Skeletal muscle tissue (tissue), 4 donors: ENCODE data around the gene WDR49. TPM values are rescaled to one million over a fixed set of nuclear protein-coding genes. Genes with fewer than 3 reads are reported as not detected.

Experiments
- H3K27ac ChIP-seq: one replicate; pipeline ENCODE4 v1.7.0; 2013; ENCODE audit warnings: mild to moderate bottlenecking, low read depth, low read length, inconsistent platforms
- H3K27me3 ChIP-seq, 3 donors: one replicate each; pipeline ENCODE4 v1.7.0; 2013; ENCODE audit warnings: low read length in 3 of 3; ENCODE audit not compliant: control insufficient read depth in 3 of 3, insufficient read depth in 3 of 3
- H3K36me3 ChIP-seq, 3 donors: one replicate each; pipeline ENCODE4 v1.7.0; 2013; ENCODE audit warnings: low read length in 3 of 3; ENCODE audit not compliant: control insufficient read depth in 3 of 3, insufficient read depth in 3 of 3
- H3K4me1 ChIP-seq, 3 donors: one replicate each; pipeline ENCODE4 v1.7.0; 2013; ENCODE audit warnings: low read length in 3 of 3, mild to moderate bottlenecking in 3 of 3; ENCODE audit not compliant: control insufficient read depth in 3 of 3, insufficient read depth in 3 of 3
- H3K4me3 ChIP-seq, 3 donors: one replicate each; pipeline ENCODE4 v1.7.0; 2013; ENCODE audit warnings: low read length in 3 of 3
- H3K9ac ChIP-seq, 3 donors: one replicate each; pipeline ENCODE4 v1.7.0; 2013; ENCODE audit warnings: low read length in 3 of 3, mild to moderate bottlenecking in 3 of 3, moderate library complexity in 2 of 3, low read depth in 1 of 3
- H3K9me3 ChIP-seq, 3 donors: one replicate each; pipeline ENCODE4 v1.7.0; 2013; ENCODE audit warnings: low read length in 3 of 3; ENCODE audit not compliant: control insufficient read depth in 3 of 3
- total RNA-seq: library from RNA; depleted of rRNA; stranded (reverse); fragments of >200 nt; gene quantifications from one replicate; pipeline ENCODE4 v1.2.3, GENCODE V29; 2014
- donor health status: Osteomylitis.

Gene WDR49
- total RNA-seq, 1 donor from 2014 or later = 5.7 TPM

GRCh38 chr3:167507954-167508353 lies 145.8 kb downstream of the WDR49 start:
- no peaks in the 10 kb centered on the region for H3K9me3 ChIP-seq
- no peaks in the 10 kb centered on the region for H3K36me3 ChIP-seq
- H3K4me1 ChIP-seq = no peaks in the 10 kb centered on the region
- no peak overlapping the region for H3K27ac ChIP-seq
- H3K27me3 ChIP-seq = no peaks in the 10 kb centered on the region
- no peak overlapping the region for H3K9ac ChIP-seq
- no peak overlapping the region for H3K4me3 ChIP-seq

- Histone ChIP-seq H3K27me3 (no peaks in the 10 kb centered on the region), H3K4me1 (no peaks in the 10 kb centered on the region), H3K36me3 (no peaks in the 10 kb centered on the region), H3K9ac (no peak overlapping the region), H3K27ac (no peak overlapping the region), H3K4me3 (no peak overlapping the region), H3K9me3 (no peaks in the 10 kb centered on the region)
Measured at GRCh38 chr3:167502401-167502800, 151.3 kb downstream of the WDR49 start.

GRCh38 chr3:167501941-167502340 lies 151.8 kb downstream of the WDR49 start:
- Histone ChIP-seq H3K27me3 (no peaks in the 10 kb centered on the region), H3K27ac (no peak overlapping the region), H3K9ac (no peak overlapping the region), H3K4me1 (no peaks in the 10 kb centered on the region), H3K9me3 (no peaks in the 10 kb centered on the region), H3K4me3 (no peak overlapping the region), H3K36me3 (no peaks in the 10 kb centered on the region)

GRCh38 chr3:167497903-167498302 lies 155.8 kb downstream of the WDR49 start:
- no peaks in the 10 kb centered on the region for H3K9me3 ChIP-seq
- H3K4me1 ChIP-seq = no peaks in the 10 kb centered on the region
- no peak overlapping the region for H3K4me3 ChIP-seq
- no peaks in the 10 kb centered on the region for H3K27me3 ChIP-seq
- no peaks in the 10 kb centered on the region for H3K36me3 ChIP-seq
- no peak overlapping the region for H3K9ac ChIP-seq
- no peak overlapping the region for H3K27ac ChIP-seq

- Histone ChIP-seq H3K9me3 (no peaks in the 10 kb centered on the region), H3K27ac (no peak overlapping the region), H3K27me3 (no peaks in the 10 kb centered on the region), H3K9ac (no peak overlapping the region), H3K36me3 (no peaks in the 10 kb centered on the region), H3K4me1 (no peaks in the 10 kb centered on the region), H3K4me3 (no peak overlapping the region)
Measured at GRCh38 chr3:167493244-167493643, 160.5 kb downstream of the WDR49 start.

- Histone ChIP-seq H3K9ac (no peak overlapping the region), H3K4me3 (no peak overlapping the region), H3K27ac (no peak overlapping the region), H3K4me1 (no peaks in the 10 kb centered on the region), H3K27me3 (no peaks in the 10 kb centered on the region), H3K9me3 (no peaks in the 10 kb centered on the region), H3K36me3 (no peaks in the 10 kb centered on the region)
Measured at GRCh38 chr3:167491621-167492020, 162.1 kb downstream of the WDR49 start.

GRCh38 chr3:167489571-167489970 lies 164.2 kb downstream of the WDR49 start:
- Histone ChIP-seq H3K4me1 (no peaks in the 10 kb centered on the region), H3K36me3 (no peaks in the 10 kb centered on the region), H3K4me3 (no peak overlapping the region), H3K27me3 (no peaks in the 10 kb centered on the region), H3K9me3 (no peaks in the 10 kb centered on the region), H3K27ac (no peak overlapping the region), H3K9ac (no peak overlapping the region)

- Histone ChIP-seq H3K9ac (no peak overlapping the region), H3K9me3 (no peaks in the 10 kb centered on the region), H3K4me1 (no peaks in the 10 kb centered on the region), H3K27me3 (no peaks in the 10 kb centered on the region), H3K4me3 (no peak overlapping the region), H3K36me3 (no peaks in the 10 kb centered on the region), H3K27ac (no peak overlapping the region)
Measured at GRCh38 chr3:167487556-167487955, 166.2 kb downstream of the WDR49 start.

- Histone ChIP-seq H3K9me3 (no peaks in the 10 kb centered on the region), H3K27me3 (no peaks in the 10 kb centered on the region), H3K9ac (no peak overlapping the region), H3K36me3 (no peaks in the 10 kb centered on the region), H3K4me3 (no peak overlapping the region), H3K4me1 (no peaks in the 10 kb centered on the region), H3K27ac (no peak overlapping the region)
Measured at GRCh38 chr3:167484551-167484950, 169.2 kb downstream of the WDR49 start.

- Histone ChIP-seq H3K4me1 (no peaks in the 10 kb centered on the region), H3K4me3 (no peak overlapping the region)
Measured at GRCh38 chr3:167483708-167484475, 169.8 kb downstream of the WDR49 start.

More at GRCh38 chr3:167483708-167484475, 169.8 kb downstream of the WDR49 start:
- no peaks in the 10 kb centered on the region for H3K27me3 ChIP-seq
- no peaks in the 10 kb centered on the region for H3K9me3 ChIP-seq
- H3K27ac ChIP-seq = no peak overlapping the region
- no peaks in the 10 kb centered on the region for H3K36me3 ChIP-seq
- H3K9ac ChIP-seq = no peak overlapping the region
